ENCODE measurements around the gene RBP3.
A peak's percentile ranks its signal among the peaks of the same experiment; 100 is the strongest.

RBP3 gene

GRCh38 chr10:47359101-47359500, 10.9 kb downstream of the RBP3 start:
- DNase-seq (ENCODE audit: low spot score) = no peak

- no peak for DNase-seq (ENCODE audit: low spot score)
Observed at GRCh38 chr10:47359626-47360418, 11.7 kb downstream of the RBP3 start.

GRCh38 chr10:47360419-47361040, 12.4 kb downstream of the RBP3 start:
- no peak for DNase-seq (ENCODE audit: low spot score)

GRCh38 chr10:47361293-47361692, 13.1 kb downstream of the RBP3 start:
- DNase-seq (ENCODE audit: low spot score) = peak; percentile 38

- DNase-seq (ENCODE audit: low spot score) = no peak
Observed at GRCh38 chr10:47362199-47362598, 14.0 kb downstream of the RBP3 start.

GRCh38 chr10:47363781-47364180, 15.6 kb downstream of the RBP3 start:
- no peak for DNase-seq (ENCODE audit: low spot score)

GRCh38 chr10:47364366-47364765, 16.2 kb downstream of the RBP3 start:
- no peak for DNase-seq (ENCODE audit: low spot score)

- DNase-seq (ENCODE audit: low spot score) = no peak
Observed at GRCh38 chr10:47364911-47365310, 16.7 kb downstream of the RBP3 start.

- no peak for DNase-seq (ENCODE audit: low spot score)
Observed at GRCh38 chr10:47365431-47366180, 17.4 kb downstream of the RBP3 start.

- no peak for DNase-seq (ENCODE audit: low spot score)
Observed at GRCh38 chr10:47366181-47366631, 18.0 kb downstream of the RBP3 start.

GRCh38 chr10:47366731-47367460, 18.7 kb downstream of the RBP3 start:
- DNase-seq (ENCODE audit: low spot score) = no peak

GRCh38 chr10:47367646-47368045, 19.5 kb downstream of the RBP3 start:
- no peak for DNase-seq (ENCODE audit: low spot score)

- DNase-seq (ENCODE audit: low spot score) = no peak
Observed at GRCh38 chr10:47368431-47369180, 20.4 kb downstream of the RBP3 start.

- DNase-seq (ENCODE audit: low spot score) = no peak
Observed at GRCh38 chr10:47369251-47369894, 21.2 kb downstream of the RBP3 start.

GRCh38 chr10:47370015-47370767, 22.0 kb downstream of the RBP3 start:
- DNase-seq (ENCODE audit: low spot score) = no peak

- DNase-seq (ENCODE audit: low spot score) = no peak
Observed at GRCh38 chr10:47370878-47371277, 22.7 kb downstream of the RBP3 start.

GRCh38 chr10:47371629-47372485, 23.7 kb downstream of the RBP3 start:
- DNase-seq (ENCODE audit: low spot score) = no peak

- no peak for DNase-seq (ENCODE audit: low spot score)
Observed at GRCh38 chr10:47372726-47373125, 24.6 kb downstream of the RBP3 start.

All from germinal center (tissue), 1 donor.